Stimulated activated CD8-positive, alpha-beta memory T cell treated with anti-CD3 and anti-CD28 coated beads, Interleukin-12 subunit alpha, Interleukin-12 subunit beta, amount 100 ng/mL, for 4 hours (primary cell): ENCODE data around the gene PTPRN2.
"Not testable (repeated sequence)": the region's sequence is repeated elsewhere in the genome, so short reads cannot be mapped to it uniquely, and the experiment has no call there.

ENCODE experiments used
- DNase-seq: peaks from one replicate; pipeline ENCODE4 v3.0.0-alpha.2; 2020; ENCODE audit warnings: low read depth

The PTPRN2 gene

GRCh38 chr7:157901166-157901565 is 686.5 kb downstream of the PTPRN2 start:
- no peak for DNase-seq

DNA sequence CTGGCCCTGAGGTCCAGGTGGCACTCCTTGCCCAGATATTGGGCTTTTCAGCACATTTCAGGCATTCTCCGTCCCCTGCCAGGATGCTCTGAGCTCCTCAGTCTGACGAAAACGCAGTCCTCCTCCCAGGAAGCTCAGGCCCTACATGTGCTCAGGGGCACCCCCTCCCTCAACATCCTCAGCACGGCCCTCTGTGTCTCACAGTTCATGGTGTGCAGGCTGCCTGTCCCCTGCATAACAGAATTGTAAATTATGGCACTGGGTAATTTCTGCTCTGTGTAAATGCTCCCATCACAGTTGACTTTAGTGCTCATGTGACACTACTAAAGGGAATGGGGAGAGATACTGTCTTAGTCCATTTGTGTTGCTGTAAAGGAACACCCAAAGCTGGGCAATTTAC is 687.1 kb downstream of the PTPRN2 start:
- no peak for DNase-seq

DNA sequence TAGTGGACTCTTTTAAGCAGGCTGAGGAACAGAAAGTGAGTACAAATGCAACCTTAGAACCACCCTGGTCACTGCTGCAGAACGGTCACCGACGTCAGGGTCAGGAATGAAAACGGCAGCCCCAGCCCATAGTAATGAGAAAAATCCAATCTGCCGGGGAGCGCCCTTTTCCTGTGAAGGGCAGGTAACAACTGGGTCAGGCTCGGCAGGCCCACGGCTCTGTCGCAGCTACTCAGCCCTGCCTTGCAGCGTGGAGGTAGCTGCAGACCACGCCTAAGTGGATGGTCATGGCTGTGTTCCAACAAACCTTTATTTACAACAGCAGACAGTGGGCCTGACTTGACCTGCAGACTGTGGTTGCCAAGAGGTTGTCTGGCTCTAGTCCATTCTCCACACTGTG is 687.6 kb downstream of the PTPRN2 start:
- no peak for DNase-seq

GRCh38 chr7:157898802-157899505 is 688.7 kb downstream of the PTPRN2 start:
- DNase-seq = no peak

- no peak for DNase-seq
Measured at GRCh38 chr7:157898261-157898660, 689.4 kb downstream of the PTPRN2 start.

DNA sequence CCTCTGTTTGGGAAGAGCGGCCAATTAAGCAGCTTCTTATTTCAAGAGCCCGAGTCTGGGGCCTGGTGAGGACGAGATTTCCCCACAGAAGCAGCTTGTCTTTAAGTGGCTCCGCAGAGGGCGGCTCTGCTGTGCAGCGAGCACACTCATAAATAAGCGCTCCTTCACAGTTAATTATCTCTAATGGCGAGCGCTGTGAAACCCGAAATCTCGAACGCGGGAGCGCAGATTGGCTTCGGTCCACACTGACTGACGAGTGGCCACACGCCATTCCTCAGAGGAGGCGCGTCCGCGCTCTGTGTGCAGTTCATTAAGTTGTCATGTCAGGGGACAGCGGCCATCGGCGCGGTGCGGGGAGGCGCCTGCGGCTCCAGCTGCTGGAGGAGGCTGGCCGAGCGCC is 689.9 kb downstream of the PTPRN2 start:
- no peak for DNase-seq

GRCh38 chr7:157896774-157897555 is 690.7 kb downstream of the PTPRN2 start:
- DNase-seq = no peak

- not testable (repeated sequence) for DNase-seq
Measured at GRCh38 chr7:157896376-157896675, 691.3 kb downstream of the PTPRN2 start.

DNA sequence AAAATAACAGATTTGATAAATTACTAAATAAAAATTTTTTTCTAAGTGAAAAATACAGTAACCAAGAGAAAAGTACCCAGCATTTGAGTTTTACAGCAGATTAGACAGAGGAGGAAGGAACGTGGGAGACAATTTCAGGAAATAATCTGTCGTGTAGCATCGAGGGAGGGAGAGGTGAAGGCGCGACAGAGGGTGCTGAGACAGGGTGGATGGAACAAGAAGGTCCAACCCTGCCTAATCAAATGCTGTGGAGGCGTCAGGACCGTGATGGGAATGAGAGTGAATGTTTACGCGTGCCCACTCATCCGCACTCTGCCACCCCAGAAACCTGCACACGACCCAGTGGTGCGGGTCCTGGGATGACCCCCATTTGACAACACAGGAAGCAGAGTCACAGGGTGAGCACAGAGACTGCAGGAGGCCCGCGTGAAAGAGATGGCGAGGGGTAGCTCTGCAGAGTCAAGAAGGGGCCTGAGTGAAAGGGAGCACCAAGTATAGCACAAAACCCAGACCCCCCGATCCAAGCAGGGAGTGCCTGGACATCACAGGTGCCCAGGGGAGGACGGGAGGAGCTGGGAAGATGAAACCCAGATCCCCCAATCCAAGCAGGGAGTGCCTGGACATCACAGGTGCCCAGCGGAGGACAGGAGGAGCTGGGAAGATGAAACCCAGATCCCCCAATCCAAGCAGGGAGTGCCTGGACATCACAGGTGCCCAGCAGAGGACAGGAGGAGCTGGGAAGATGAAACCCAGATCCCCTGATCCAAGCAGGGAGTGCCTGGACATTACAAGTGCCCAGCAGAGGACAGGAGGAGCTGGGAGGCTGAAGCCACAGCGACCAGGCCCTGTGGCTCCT is 691.9 kb downstream of the PTPRN2 start:
- DNase-seq = no peak

DNA sequence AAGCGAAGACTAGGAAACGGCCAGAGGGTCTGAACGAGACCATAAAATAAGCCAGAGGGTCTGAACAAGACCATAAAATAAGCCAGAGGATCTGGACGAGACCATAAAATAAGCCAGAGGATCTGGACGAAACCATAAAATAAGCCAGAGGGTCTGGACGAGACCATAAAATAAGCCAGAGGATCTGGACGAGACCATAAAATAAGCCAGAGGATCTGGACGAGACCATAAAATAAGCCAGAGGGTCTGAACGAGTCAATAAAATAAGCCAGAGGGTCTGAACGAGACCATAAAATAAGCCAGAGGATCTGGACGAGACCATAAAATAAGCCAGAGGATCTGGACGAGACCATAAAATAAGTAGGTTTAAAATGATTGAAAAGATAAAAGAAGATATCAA is 692.5 kb downstream of the PTPRN2 start:
- not testable (repeated sequence) for DNase-seq

DNA sequence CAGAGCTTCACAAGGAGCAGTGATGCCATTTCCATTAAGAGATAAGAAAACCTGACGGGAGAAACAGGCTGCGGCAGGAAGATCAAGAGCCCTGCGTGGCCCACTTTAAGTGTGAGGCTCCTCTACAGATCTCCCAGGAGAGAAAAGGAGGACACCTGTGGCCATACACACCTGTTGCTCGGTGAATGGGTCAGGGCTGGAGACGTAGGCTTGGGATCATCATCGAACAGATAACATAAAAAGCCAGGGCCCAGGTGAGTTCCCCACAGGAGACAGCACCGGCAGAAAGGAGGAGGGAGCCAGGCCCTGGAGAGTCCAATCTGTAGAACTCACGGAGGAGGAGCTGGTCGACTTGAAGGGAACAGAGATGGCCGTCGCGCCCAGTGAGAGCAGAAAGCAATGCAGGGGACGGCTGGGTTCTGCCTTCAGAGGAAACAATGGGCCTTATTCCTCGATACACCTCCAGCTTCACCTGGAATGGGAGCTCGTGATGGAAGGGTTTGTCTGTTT is 694.0 kb downstream of the PTPRN2 start:
- DNase-seq = no peak

- DNase-seq = no peak
Measured at GRCh38 chr7:157892751-157893523, 694.7 kb downstream of the PTPRN2 start.

DNA sequence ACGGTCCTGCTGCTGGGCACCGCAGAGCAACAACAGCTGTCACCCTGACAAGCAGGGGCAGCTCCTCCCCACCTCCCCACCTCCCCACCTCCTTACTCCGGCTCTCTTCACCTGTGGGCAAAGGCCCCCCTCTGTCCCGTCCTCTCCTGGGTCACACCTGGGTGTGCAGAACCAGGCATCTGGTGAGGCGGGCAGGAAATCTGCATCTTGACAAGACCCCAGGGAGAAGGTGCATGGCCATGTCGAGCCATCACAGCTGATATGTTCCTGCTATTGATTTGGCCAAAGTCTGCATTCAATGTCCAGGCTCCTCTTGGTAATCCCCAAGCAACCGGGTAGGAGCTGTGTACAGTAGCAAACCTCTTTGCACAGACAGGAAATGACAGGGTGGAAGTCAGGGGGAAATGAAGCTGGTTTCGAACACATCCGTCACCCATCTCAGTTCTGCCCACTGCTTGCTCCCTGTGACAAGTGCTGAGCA is 696.7 kb downstream of the PTPRN2 start:
- no peak for DNase-seq

DNA sequence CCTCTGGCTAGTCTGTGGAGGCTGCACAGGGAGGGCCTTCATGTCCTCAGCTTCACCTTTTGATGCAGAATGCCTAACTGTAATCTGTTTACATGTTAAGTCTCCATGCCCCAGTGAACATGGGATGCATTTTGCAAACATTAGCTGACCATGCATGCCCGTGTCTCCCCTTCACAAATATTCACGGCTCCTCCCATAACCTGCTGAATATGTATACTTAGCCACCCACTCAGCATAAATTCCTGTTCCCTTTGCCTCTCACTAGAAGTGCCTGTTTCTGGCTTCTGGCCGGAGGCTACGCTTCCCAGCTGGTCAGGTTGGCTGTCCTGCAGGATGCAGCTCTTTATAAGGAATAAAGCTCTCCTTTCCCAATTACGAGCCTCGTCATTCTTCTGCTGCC is 698.1 kb downstream of the PTPRN2 start:
- DNase-seq = no peak

- no peak for DNase-seq
Measured at GRCh38 chr7:157888579-157888978, 699.0 kb downstream of the PTPRN2 start.

DNA sequence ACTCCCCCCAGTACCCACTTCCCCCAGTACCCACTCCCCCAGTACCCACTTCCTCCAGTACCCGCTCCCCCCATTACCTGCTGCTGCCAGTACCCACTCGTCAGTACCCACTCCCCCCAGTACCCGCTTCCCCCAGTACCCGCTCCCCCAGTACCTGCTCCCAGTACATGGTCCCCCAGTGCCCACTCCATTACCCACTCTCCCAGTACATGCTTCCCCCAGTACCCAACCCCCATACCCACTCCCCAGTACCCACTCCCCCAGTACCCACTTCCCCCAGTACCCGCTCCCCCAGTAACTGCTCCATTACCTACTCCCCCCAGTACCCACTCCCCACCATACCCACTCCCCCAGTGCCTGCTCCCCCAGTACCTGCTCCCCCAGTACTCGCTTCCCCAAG is 700.2 kb downstream of the PTPRN2 start:
- no peak for DNase-seq

DNA sequence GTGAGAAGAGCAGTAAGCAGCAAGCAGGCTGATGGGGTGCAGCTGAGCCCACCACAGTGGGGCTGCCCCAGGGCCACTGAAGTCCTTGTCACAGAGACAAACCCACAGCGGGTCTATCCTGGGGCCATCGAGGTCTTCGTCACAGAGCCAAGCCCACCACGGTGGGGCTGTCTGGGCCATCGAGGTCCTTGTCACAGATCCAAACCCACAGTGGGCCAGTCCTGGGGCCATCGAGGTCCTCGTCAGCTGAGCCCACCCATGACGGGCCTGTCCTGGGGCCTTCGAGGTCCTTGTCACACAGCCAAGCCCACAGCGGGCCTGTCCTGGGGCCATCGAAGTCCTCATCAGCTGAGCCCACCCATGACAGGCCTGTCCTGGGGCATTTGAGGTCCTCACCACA is 700.9 kb downstream of the PTPRN2 start:
- no peak for DNase-seq

GRCh38 chr7:157886266-157886665 is 701.4 kb downstream of the PTPRN2 start:
- no peak for DNase-seq

GRCh38 chr7:157885140-157885539 is 702.5 kb downstream of the PTPRN2 start:
- DNase-seq = no peak

- DNase-seq = no peak
Measured at GRCh38 chr7:157884461-157885062, 703.1 kb downstream of the PTPRN2 start.

DNA sequence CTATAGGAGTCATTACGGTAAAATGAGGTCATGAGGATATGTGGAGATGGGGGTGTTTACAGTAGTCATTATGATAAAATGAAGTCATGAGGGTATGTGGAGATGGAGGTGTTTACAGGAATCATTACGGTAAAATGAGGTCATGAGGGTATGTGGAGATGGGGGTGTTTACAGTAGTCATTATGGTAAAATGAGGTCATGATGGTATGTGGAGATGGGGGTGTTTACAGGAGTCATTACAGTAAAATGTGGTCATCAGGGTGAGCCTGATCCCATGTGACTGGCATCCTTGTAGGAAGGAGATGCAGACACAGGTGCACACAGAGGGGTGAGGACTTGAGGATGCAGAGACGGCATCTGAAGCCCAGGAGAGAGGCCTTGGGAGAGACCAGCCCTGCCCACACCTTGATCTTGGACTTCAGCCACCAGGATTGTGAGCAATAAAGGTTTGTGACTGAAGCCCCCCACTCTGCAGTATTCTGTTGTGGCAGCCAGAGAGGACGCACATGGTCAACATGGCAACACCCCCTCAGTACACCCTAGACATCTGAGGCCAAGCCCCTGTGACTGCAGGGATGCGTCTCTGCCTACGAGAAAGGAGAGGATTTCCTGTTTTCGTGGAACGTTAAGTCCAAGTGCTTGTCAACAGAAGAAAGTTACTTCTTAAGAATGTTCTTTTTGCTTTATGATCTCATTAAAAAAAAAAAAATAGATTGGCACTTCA is 706.4 kb downstream of the PTPRN2 start:
- DNase-seq = no peak
